ENCODE measurements around the gene RNMT.

DNA sequence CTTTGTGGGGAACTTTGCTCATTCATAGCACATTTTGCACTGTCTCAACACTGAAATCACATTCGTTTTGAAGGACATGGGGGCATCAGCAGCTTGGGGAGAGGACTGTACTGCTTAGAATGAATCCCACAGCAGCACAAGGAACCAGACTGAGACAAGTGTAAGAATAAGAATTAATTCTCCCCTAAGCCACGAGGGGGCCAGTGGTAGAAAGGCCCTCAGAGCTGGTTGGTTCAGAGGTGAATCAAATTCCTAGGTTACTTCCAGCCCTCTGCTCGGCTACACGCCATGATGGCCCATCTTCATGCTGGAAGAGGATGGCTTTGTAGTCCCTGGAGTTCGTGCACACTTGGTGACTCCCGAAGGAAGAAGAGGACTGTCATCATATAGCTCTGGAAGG is 85.5 kb downstream of the RNMT start:
- TF ChIP-seq, protein P1, sequence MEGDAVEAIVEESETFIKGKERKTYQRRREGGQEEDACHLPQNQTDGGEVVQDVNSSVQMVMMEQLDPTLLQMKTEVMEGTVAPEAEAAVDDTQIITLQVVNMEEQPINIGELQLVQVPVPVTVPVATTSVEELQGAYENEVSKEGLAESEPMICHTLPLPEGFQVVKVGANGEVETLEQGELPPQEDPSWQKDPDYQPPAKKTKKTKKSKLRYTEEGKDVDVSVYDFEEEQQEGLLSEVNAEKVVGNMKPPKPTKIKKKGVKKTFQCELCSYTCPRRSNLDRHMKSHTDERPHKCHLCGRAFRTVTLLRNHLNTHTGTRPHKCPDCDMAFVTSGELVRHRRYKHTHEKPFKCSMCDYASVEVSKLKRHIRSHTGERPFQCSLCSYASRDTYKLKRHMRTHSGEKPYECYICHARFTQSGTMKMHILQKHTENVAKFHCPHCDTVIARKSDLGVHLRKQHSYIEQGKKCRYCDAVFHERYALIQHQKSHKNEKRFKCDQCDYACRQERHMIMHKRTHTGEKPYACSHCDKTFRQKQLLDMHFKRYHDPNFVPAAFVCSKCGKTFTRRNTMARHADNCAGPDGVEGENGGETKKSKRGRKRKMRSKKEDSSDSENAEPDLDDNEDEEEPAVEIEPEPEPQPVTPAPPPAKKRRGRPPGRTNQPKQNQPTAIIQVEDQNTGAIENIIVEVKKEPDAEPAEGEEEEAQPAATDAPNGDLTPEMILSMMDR (IDR thresholded peaks at IDR 0.05), result no peak
- no peak for TF ChIP-seq POLR2A (IDR thresholded peaks at IDR 0.05)

All from uterus (tissue), 2 donors.